ENCODE data around the gene ANGPTL2. TPM values are rescaled to one million over a fixed set of nuclear protein-coding genes. Genes with fewer than 3 reads are reported as not detected.

Gene ANGPTL2
- total and polyA plus RNA-seq, 2 experiments from 2014 or later = 18.0 to 25.6 TPM

DNA sequence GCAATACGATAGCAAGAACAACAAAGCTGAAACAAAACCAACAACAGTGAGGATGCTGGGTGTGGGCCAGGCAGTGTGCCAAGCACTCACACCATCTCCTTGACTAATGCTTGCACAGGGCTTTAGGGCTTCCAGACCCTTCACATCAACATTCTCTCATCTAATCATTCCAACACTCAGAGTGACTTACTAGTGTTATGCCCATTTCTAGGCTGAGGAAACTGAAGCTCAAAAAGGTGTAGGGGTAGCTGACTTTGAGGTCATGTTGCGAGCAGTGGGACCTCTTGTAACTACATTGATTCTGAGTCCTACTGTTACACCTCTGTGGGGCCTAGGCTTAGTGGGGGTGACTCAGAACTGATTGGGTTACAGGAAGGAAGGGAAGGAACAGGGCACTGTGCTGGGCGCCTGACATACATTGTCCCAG, 9.7 kb downstream of the ANGPTL2 start:
- 92% methylated on average over 3 of the region's 3 CpGs for WGBS (ENCODE audit: low lambda C conversion rate, missing lambda C conversion rate)
- no peak overlapping the region for H3K4me2 ChIP-seq
- H3K4me3 ChIP-seq = no peak overlapping the region
- no peaks in the 10 kb centered on the region for H3K9me2 ChIP-seq (replicated peaks; ENCODE audit: insufficient read depth)
- TF ChIP-seq EZH2phosphoT487 (IDR thresholded peaks at IDR 0.05; ENCODE audit: low read depth, severe bottlenecking, unreplicated experiment) (no peak), EZH2 (IDR thresholded peaks at IDR 0.05; ENCODE audit: borderline replicate concordance) (no peak)
- TF ChIP-seq, protein P1, sequence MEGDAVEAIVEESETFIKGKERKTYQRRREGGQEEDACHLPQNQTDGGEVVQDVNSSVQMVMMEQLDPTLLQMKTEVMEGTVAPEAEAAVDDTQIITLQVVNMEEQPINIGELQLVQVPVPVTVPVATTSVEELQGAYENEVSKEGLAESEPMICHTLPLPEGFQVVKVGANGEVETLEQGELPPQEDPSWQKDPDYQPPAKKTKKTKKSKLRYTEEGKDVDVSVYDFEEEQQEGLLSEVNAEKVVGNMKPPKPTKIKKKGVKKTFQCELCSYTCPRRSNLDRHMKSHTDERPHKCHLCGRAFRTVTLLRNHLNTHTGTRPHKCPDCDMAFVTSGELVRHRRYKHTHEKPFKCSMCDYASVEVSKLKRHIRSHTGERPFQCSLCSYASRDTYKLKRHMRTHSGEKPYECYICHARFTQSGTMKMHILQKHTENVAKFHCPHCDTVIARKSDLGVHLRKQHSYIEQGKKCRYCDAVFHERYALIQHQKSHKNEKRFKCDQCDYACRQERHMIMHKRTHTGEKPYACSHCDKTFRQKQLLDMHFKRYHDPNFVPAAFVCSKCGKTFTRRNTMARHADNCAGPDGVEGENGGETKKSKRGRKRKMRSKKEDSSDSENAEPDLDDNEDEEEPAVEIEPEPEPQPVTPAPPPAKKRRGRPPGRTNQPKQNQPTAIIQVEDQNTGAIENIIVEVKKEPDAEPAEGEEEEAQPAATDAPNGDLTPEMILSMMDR (IDR thresholded peaks at IDR 0.05; ENCODE audit: poor library complexity) = no peak
- H3K27ac ChIP-seq = no peak overlapping the region
- no peaks in the 10 kb centered on the region for H3K36me3 ChIP-seq (replicated peaks; ENCODE audit: insufficient read depth, low read depth)
- no peaks in the 10 kb centered on the region for H3K79me2 ChIP-seq
- no peaks in the 10 kb centered on the region for H3K4me1 ChIP-seq (ENCODE audit: insufficient read depth)
- no peak overlapping the region for H2AFZ ChIP-seq
- H3K27me3 ChIP-seq = no peaks in the 10 kb centered on the region
- no peaks in the 10 kb centered on the region for H3K9me3 ChIP-seq (ENCODE audit: low read depth)
- no peaks in the 10 kb centered on the region for H4K20me1 ChIP-seq (ENCODE audit: insufficient read depth, poor library complexity, severe bottlenecking)
- no peak for DNase-seq (ENCODE audit: low spot score)

DNA sequence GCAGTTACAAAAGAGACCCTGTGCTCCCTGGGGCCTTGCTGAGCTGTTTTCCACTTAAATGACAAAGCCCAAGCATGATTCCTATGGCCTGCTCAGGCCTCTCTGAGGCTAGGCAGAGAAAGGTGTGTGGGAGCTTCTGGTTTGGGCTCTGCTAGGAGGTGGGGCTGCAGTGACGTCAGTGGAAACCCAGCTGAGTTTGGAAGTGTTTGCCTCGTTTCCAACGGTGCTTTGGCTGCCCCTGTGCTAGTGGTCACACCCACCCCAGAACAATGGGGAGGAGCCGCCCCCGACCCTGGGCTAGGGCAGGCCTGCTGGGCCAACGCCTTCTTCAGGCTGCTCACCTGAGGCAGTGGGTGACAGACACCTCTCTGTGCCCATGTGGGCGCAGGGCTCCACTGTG, 10.4 kb downstream of the ANGPTL2 start:
- H3K4me3 ChIP-seq = no peak overlapping the region
- no peaks in the 10 kb centered on the region for H4K20me1 ChIP-seq (ENCODE audit: insufficient read depth, poor library complexity, severe bottlenecking)
- H3K9me2 ChIP-seq (replicated peaks; ENCODE audit: insufficient read depth) = no peaks in the 10 kb centered on the region
- DNase-seq (ENCODE audit: low spot score) = no peak
- no peaks in the 10 kb centered on the region for H3K36me3 ChIP-seq (replicated peaks; ENCODE audit: insufficient read depth, low read depth)
- no peaks in the 10 kb centered on the region for H3K79me2 ChIP-seq
- no peaks in the 10 kb centered on the region for H3K4me1 ChIP-seq (ENCODE audit: insufficient read depth)
- H3K27me3 ChIP-seq = no peaks in the 10 kb centered on the region
- TF ChIP-seq, protein P1 (IDR thresholded peaks at IDR 0.05; ENCODE audit: poor library complexity) = no peak
- TF ChIP-seq EZH2 (IDR thresholded peaks at IDR 0.05; ENCODE audit: borderline replicate concordance) = no peak
- no peak for TF ChIP-seq EZH2phosphoT487 (IDR thresholded peaks at IDR 0.05; ENCODE audit: low read depth, severe bottlenecking, unreplicated experiment)
- no peak overlapping the region for H3K4me2 ChIP-seq
- H2AFZ ChIP-seq = no peak overlapping the region
- no peak overlapping the region for H3K27ac ChIP-seq
- no peaks in the 10 kb centered on the region for H3K9me3 ChIP-seq (ENCODE audit: low read depth)
- WGBS (ENCODE audit: low lambda C conversion rate, missing lambda C conversion rate) = 58% methylated on average over 7 of the region's 7 CpGs

DNA sequence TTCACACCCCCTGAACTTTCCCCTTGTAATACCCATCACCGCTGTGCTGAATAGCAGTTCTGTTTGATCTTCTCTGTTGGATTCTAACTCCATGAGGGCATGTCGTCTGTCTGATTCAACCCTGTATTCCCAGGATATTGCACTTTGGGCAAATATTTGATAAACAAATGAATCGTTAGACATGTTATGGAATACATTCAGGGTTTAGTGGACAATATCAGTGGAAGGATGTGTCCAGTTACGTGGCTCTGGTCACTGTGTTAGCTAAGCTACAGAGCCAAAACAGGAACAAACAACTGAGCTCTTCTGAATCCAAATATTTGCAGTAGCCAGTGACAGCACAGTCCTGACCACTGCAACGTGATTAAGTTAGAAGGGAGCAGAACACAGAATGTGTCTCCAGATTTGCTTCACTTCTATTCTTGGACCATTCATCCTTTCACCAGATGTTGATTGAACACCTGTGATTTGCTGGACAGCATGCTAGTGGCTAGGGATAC, 13.2 kb downstream of the ANGPTL2 start:
- no peaks in the 10 kb centered on the region for H4K20me1 ChIP-seq (ENCODE audit: insufficient read depth, poor library complexity, severe bottlenecking)
- TF ChIP-seq EZH2phosphoT487 (IDR thresholded peaks at IDR 0.05; ENCODE audit: low read depth, severe bottlenecking, unreplicated experiment) (no peak), EZH2 (IDR thresholded peaks at IDR 0.05; ENCODE audit: borderline replicate concordance) (no peak)
- TF ChIP-seq, protein P1 (IDR thresholded peaks at IDR 0.05; ENCODE audit: poor library complexity) = no peak
- no peak overlapping the region for H2AFZ ChIP-seq
- DNase-seq (ENCODE audit: low spot score) = no peak
- no peaks in the 10 kb centered on the region for H3K79me2 ChIP-seq
- H3K4me3 ChIP-seq = no peak overlapping the region
- H3K4me2 ChIP-seq = no peak overlapping the region
- no peaks in the 10 kb centered on the region for H3K4me1 ChIP-seq (ENCODE audit: insufficient read depth)
- WGBS (ENCODE audit: low lambda C conversion rate, missing lambda C conversion rate) = 66% methylated on average over 5 of the region's 5 CpGs
- no peaks in the 10 kb centered on the region for H3K9me2 ChIP-seq (replicated peaks; ENCODE audit: insufficient read depth)
- H3K27me3 ChIP-seq = no peaks in the 10 kb centered on the region
- no peaks in the 10 kb centered on the region for H3K9me3 ChIP-seq (ENCODE audit: low read depth)
- no peak overlapping the region for H3K27ac ChIP-seq
- H3K36me3 ChIP-seq (replicated peaks; ENCODE audit: insufficient read depth, low read depth) = no peaks in the 10 kb centered on the region
